B cell (primary cell): ENCODE results near the gene FGFR3. TPM values are rescaled to one million over a fixed set of nuclear protein-coding genes. Genes with fewer than 3 reads are reported as not detected.
"Not testable (repeated sequence)": the region's sequence is repeated elsewhere in the genome, so short reads cannot be mapped to it uniquely, and the experiment has no call there.

Experiments used
- ATAC-seq: fragments of 200-7000 bp; cut with Tn5 transposase; one replicate; pipeline ENCODE4 v1.10.0; 2021; ENCODE audit warnings: low read depth, mild to moderate bottlenecking, moderate number of reproducible peaks, moderate library complexity
- CTCF ChIA-PET: fragments of 350-600 bp; sonication (Branson Sonifier 250); formaldehyde crosslinking; loops from one replicate; lab custom pipeline; 2021; ENCODE audit warnings: antibody characterized with exemption, inconsistent platforms; lab: Charles Lee
- POLR2A ChIA-PET: fragments of 350-600 bp; sonication (Branson Sonifier 250); formaldehyde crosslinking; loops from one replicate; lab custom pipeline; 2021; ENCODE audit warnings: antibody characterized with exemption; lab: Charles Lee
- DNase-seq: peaks from one replicate; pipeline ENCODE4 v3.0.0; 2013
- H2AFZ ChIP-seq: 2 replicates; pipeline ENCODE4 v1.6.1; 2012; ENCODE audit warnings: mild to moderate bottlenecking, low read depth, low read length; ENCODE audit not compliant: insufficient read depth, poor library complexity, severe bottlenecking
- H3K27ac ChIP-seq, 2 donors: 1 replicate in 1 of 2; 2 replicates in 1 of 2; pipeline ENCODE4 v1.5.1; 2012 to 2013; ENCODE audit warnings: low read length in 2 of 2, mild to moderate bottlenecking in 2 of 2, moderate library complexity in 1 of 2
- H3K27me3 ChIP-seq, 4 experiments: fragments of 200-600 bp in 1 of 4; sonication (generic) in 1 of 4; replicated peaks in 1 of 4; 1 replicate in 2 of 4; 2 replicates in 2 of 4; pipeline versions ENCODE4 v1.6.1 to v1.7.0; 2013 to 2016; ENCODE audit warnings: low read length in 3 of 4, mild to moderate bottlenecking in 2 of 4, mixed read lengths in 1 of 4, moderate library complexity in 1 of 4; ENCODE audit not compliant: insufficient read depth in 4 of 4, control insufficient read depth in 3 of 4; ENCODE audit errors: control extremely low read depth in 1 of 4
- H3K36me3 ChIP-seq, 2 experiments: replicated peaks in 1 of 2; 1 replicate in 1 of 2; 2 replicates in 1 of 2; pipeline versions ENCODE4 v1.6.1 to v1.7.1; 2013; ENCODE audit warnings: low read length in 1 of 2; ENCODE audit not compliant: insufficient read depth in 2 of 2, control insufficient read depth in 1 of 2; ENCODE audit errors: control extremely low read depth in 1 of 2, extremely low read depth in 1 of 2
- H3K4me1 ChIP-seq, 2 donors: fragments of 200-600 bp in 1 of 2; sonication (generic) in 1 of 2; 1 replicate in 1 of 2; 2 replicates in 1 of 2; pipeline versions ENCODE4 v1.5.1 to v1.6.1; 2013 to 2017; ENCODE audit warnings: low read length in 2 of 2; ENCODE audit not compliant: control insufficient read depth in 2 of 2, insufficient read depth in 2 of 2
- H3K4me2 ChIP-seq: replicated peaks from 2 replicates; pipeline ENCODE3; 2012; ENCODE audit warnings: mild to moderate bottlenecking, low read depth, low read length; ENCODE audit not compliant: poor library complexity, severe bottlenecking
- H3K4me3 ChIP-seq, 5 experiments: fragments of 200-600 bp in 1 of 5; sonication (generic) in 1 of 5; 1 replicate in 3 of 5; 2 replicates in 2 of 5; pipeline versions ENCODE4 v1.5.1 to v1.7.0; 2011 to 2016; ENCODE audit warnings: low read length in 4 of 5, mild to moderate bottlenecking in 4 of 5, low read depth in 2 of 5, control low read depth in 1 of 5, moderate library complexity in 1 of 5; ENCODE audit not compliant: insufficient read depth in 1 of 5; ENCODE audit errors: control extremely low read depth in 1 of 5, extremely low read depth in 1 of 5
- H3K79me2 ChIP-seq: fragments of 200-600 bp; sonication (generic); one replicate; pipeline ENCODE4 v1.6.0; 2016; ENCODE audit warnings: low read length; ENCODE audit not compliant: control insufficient read depth, insufficient read depth
- H3K9ac ChIP-seq: fragments of 200-600 bp; sonication (generic); 2 replicates; pipeline ENCODE4 v1.6.1; 2017; ENCODE audit warnings: mild to moderate bottlenecking, low read length, moderate library complexity
- H3K9me3 ChIP-seq, 3 donors: one replicate each; pipeline versions ENCODE4 v1.6.1 to v1.7.1; 2013; ENCODE audit warnings: low read length in 2 of 3; ENCODE audit not compliant: control insufficient read depth in 2 of 3, insufficient read depth in 1 of 3; ENCODE audit errors: control extremely low read depth in 1 of 3
- H4K20me1 ChIP-seq: 2 replicates; pipeline ENCODE4 v1.6.0; 2012; ENCODE audit warnings: mild to moderate bottlenecking, low read length; ENCODE audit not compliant: insufficient read depth, control insufficient read depth, poor library complexity, severe bottlenecking
- H3K27ac Mint-ChIP-seq: one replicate; pipeline ENCODE4 v1.8.0; 2021; ENCODE audit warnings: mixed read lengths
- H3K27me3 Mint-ChIP-seq: one replicate; pipeline ENCODE4 v1.8.0; 2021; ENCODE audit warnings: mixed read lengths
- H3K4me1 Mint-ChIP-seq: one replicate; pipeline ENCODE4 v1.8.0; 2021; ENCODE audit warnings: mixed read lengths
- H3K4me3 Mint-ChIP-seq: one replicate; pipeline ENCODE4 v1.8.0; 2021; ENCODE audit warnings: mixed read lengths
- H3K9me3 Mint-ChIP-seq: one replicate; pipeline ENCODE4 v1.8.0; 2022; ENCODE audit warnings: mixed read lengths; ENCODE audit not compliant: insufficient read depth
- CTCF ChIP-seq: fragments of 200-600 bp; IDR thresholded peaks from one replicate; pipeline ENCODE4 v1.8.0; 2022; ENCODE audit warnings: antibody characterized with exemption, mild to moderate bottlenecking
- EZH2 ChIP-seq: IDR thresholded peaks from 2 replicates; pipeline ENCODE4 v1.6.1; 2012; ENCODE audit warnings: borderline replicate concordance, low read depth, mild to moderate bottlenecking, moderate library complexity, low read length; ENCODE audit not compliant: insufficient read depth, poor library complexity, severe bottlenecking
- whole genome bisulfite sequencing: methylation state at CpG from one replicate; pipeline ENCODE4 v1.1.5; 2013; ENCODE audit warnings: missing lambda C conversion rate; ENCODE audit not compliant: insufficient coverage; 5-methylcytosine and 5-hydroxymethylcytosine counted together
- intact Hi-C: fragments of 100-400 bp; cut with micrococcal nuclease; formaldehyde crosslinking; loops from one replicate; pipeline ENCODE4 v1.10.0; 2022
- polyA plus RNA-seq: library from polyadenylated mRNA; depleted of rRNA; stranded (reverse); fragments of >200 nt; gene quantifications from 2 replicates; pipeline ENCODE4 v1.2.3, GENCODE V29; 2012
- total RNA-seq, 2 donors: library from RNA; stranded (reverse); fragments of 120-200 nt in 1 of 2; gene quantifications; 1 replicate in 1 of 2; 2 replicates in 1 of 2; pipeline versions ENCODE4 v1.2.3 to v1.2.4, GENCODE V29; 2013 to 2022

Gene FGFR3
- total and polyA plus RNA-seq, 2 donors (not counting 1 experiment from before 2014, with no cell fraction given): not detected

- no peak for ATAC-seq
- Mint-ChIP-seq H3K9me3 (no peaks in the 10 kb centered on the region), H3K27ac (no peak overlapping the region), H3K27me3 (no peaks in the 10 kb centered on the region), H3K4me1 (peaks cover 4% of the 10 kb centered on the region), H3K4me3 (no peak overlapping the region)
- Histone ChIP-seq H3K36me3 (peaks cover 1 to 66% of the 10 kb centered on the region in 2 experiments), H3K4me1 (no peaks in the 10 kb centered on the region), H3K4me3 (no peak overlapping the region), H3K9ac (no peak overlapping the region), H2AFZ (no peak overlapping the region), H3K4me2 (no peak overlapping the region), H3K79me2 (peaks cover 64% of the 10 kb centered on the region), H3K9me3 (no peaks in the 10 kb centered on the region), H4K20me1 (peaks cover 31% of the 10 kb centered on the region), H3K27me3 (no peaks in the 10 kb centered on the region), H3K27ac (no peak overlapping the region)
- WGBS: 97% methylated on average over 16 of the region's 17 CpGs
- intact Hi-C loops: no loop called here
- POLR2A ChIA-PET: no interaction called here
- CTCF ChIA-PET: no interaction called here
- TF ChIP-seq EZH2: no peak
- TF ChIP-seq CTCF: no peak
- DNase-seq: no peak
Observed at GRCh38 chr4:1842993-1843448, 49.9 kb downstream of the FGFR3 start.

- H3K4me1 Mint-ChIP-seq: peaks cover 4% of the 10 kb centered on the region
- ChIA-PET CTCF (no interaction called here), POLR2A (no interaction called here)
- ATAC-seq (no peak), DNase-seq (no peak)
- 96% methylated on average over 8 of the region's 10 CpGs for WGBS
- H3K4me3 ChIP-seq: no peak overlapping the region
- no peak overlapping the region for H3K27ac ChIP-seq
- no peaks in the 10 kb centered on the region for H3K9me3 ChIP-seq
- no peaks in the 10 kb centered on the region for H3K27me3 ChIP-seq
- H3K9me3 Mint-ChIP-seq: no peaks in the 10 kb centered on the region
- H3K4me3 Mint-ChIP-seq: no peak overlapping the region
- no peak overlapping the region for H2AFZ ChIP-seq
- H3K27me3 Mint-ChIP-seq: no peaks in the 10 kb centered on the region
- H3K36me3 ChIP-seq: peaks cover 1 to 59% of the 10 kb centered on the region in 2 experiments
- TF ChIP-seq EZH2 (no peak), CTCF (no peak)
- H3K4me2 ChIP-seq: no peak overlapping the region
- no peaks in the 10 kb centered on the region for H3K4me1 ChIP-seq
- H3K27ac Mint-ChIP-seq: no peak overlapping the region
- no peak overlapping the region for H3K9ac ChIP-seq
- intact Hi-C loops: no loop called here
- peaks cover 60% of the 10 kb centered on the region for H3K79me2 ChIP-seq
- peaks cover 31% of the 10 kb centered on the region for H4K20me1 ChIP-seq
Observed at GRCh38 chr4:1843852-1844251, 50.8 kb downstream of the FGFR3 start.

GRCh38 chr4:1844618-1845017 is 51.5 kb downstream of the FGFR3 start:
- H3K27ac Mint-ChIP-seq, H3K9me3 Mint-ChIP-seq, H3K9me3 ChIP-seq, H3K4me1 Mint-ChIP-seq, H3K4me3 ChIP-seq, intact Hi-C loops, H3K27me3 ChIP-seq, H3K4me2 ChIP-seq, ATAC-seq, DNase-seq, H3K4me3 Mint-ChIP-seq, H3K9ac ChIP-seq, POLR2A ChIA-PET, H3K27me3 Mint-ChIP-seq, H3K4me1 ChIP-seq, H2AFZ ChIP-seq, H3K27ac ChIP-seq: not testable (repeated sequence)
- H3K79me2 ChIP-seq: peaks cover 60% of the 10 kb centered on the region
- WGBS: 98% methylated on average over 10 of the region's 10 CpGs
- CTCF ChIA-PET: interaction anchor here (2.2 kb wide), 1 partner anchor 54 kb away, joined by 8 read pairs; no protein-coding TSS in a partner anchor
- H3K36me3 ChIP-seq: peaks cover 1 to 52% of the 10 kb centered on the region in 2 experiments
- peaks cover 31% of the 10 kb centered on the region for H4K20me1 ChIP-seq
